ENCODE results near the gene ZC2HC1C. TPM values are rescaled to one million over a fixed set of nuclear protein-coding genes. Genes with fewer than 3 reads are reported as not detected.

The ZC2HC1C gene
- total and polyA plus RNA-seq, 9 of the 15 experiments (the other 6 are each of a cell fraction or from before 2014, with no cell fraction given): 6.3 to 9.2 (median 7.7) TPM

DNA sequence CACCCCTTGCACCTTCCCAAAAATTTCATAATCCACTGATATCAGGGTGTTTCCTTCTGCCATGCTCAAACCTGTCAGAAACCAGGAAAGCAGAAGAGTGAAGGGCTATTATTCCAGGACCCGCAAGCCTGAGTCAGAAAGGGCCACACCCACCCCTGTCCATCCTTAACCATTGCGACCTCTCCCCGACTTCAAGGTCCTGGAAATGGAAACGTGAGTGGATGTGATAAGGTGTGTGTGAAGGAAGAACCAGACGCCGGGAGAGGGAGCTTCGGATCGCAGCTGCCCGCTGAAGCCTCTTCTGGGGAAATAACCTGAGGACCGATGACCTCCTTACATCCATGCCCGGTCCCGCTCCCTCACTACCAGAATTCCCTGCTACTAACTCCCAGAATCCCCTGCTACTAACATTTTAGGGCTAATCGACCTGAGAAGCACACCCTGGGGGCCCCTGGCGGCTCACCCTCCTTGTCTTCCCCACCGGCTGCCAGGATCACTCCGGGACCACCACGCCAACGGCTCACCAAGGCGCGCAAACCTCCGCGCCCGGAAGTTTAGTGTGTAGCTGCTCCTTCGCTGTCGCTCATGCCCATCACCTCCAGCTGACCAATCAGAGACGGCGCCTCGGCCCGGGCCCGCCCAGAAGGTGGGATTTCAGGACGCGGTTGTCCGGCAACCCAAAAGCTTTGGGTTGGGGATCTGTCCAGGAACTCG is 5.8 kb upstream of the ZC2HC1C start, which contains the start of gene ACYP1:
TSS of gene ACYP1 (minus strand) at position 534 of the 714 bp plus-strand sequence. CDS start at position 63, 471 bp downstream.
- peaks cover 57% of the 10 kb centered on the region for H3K79me2 ChIP-seq (ENCODE audit: control insufficient read depth, insufficient read depth, low read length)
- peaks cover 11 to 16% of the 10 kb centered on the region in 2 experiments; a peak in 4 of 5 replicates for H3K4me1 ChIP-seq (replicated peaks in 1 of 2; ENCODE audit: control insufficient read depth in 2 of 2, insufficient read depth in 2 of 2, low read length in 2 of 2)
- no peaks in the 10 kb centered on the region; the same call in 1 of the 2 replicates for H3K9me3 ChIP-seq (replicated peaks; ENCODE audit: control insufficient read depth, insufficient read depth, low read depth, low read length)
- H3K4me2 ChIP-seq (ENCODE audit: insufficient read depth, low read length): peak within 1 kb of the TSS; percentile 95
- peak within 1 kb of the TSS; percentile 97 for H2AFZ ChIP-seq (ENCODE audit: low read depth, low read length)
- no peaks in the 10 kb centered on the region for H4K20me1 ChIP-seq (replicated peaks; ENCODE audit: control insufficient read depth, insufficient read depth, low read length)
- ChIA-PET CTCF (ENCODE audit: low intra/inter-chr PET ratio) (no interaction called here), POLR2A (interaction anchor here (0.6 to 1.6 kb wide), 7 partner anchors 8 to 220 kb away, joined by 3 to 7 read pairs (median 3); partner anchors contain the start of genes MLH3 and RPS6KL1)
- 3% methylated on average over 11 of the region's 34 CpGs for WGBS (ENCODE audit: insufficient coverage, low coverage, missing lambda C conversion rate)
- H3K9me1 ChIP-seq (ENCODE audit: control insufficient read depth, insufficient read depth, low read length): peaks cover 3% of the 10 kb centered on the region
- in situ Hi-C loops (cut with MboI): no loop called here
- H3K4me3 ChIP-seq: peak within 1 kb of the TSS; percentile 69
- peak; percentile 96 for ATAC-seq
- peak within 1 kb of the TSS; percentile 81 for H3K27ac ChIP-seq (ENCODE audit: extremely low read depth, low read depth, low read length)
- intact Hi-C loops (cut with micrococcal nuclease): no loop called here
- H3K9ac ChIP-seq (ENCODE audit: insufficient read depth in 1 of 2, low read depth in 2 of 2, low read length in 2 of 2): peak within 1 kb of the TSS; percentile 69 to 92
- TSS peak; percentile 39 for BruUV-seq (replicated peaks)
- peak; percentile 69 for FAIRE-seq
- DNase-seq (ENCODE audit: extremely low read depth in 1 of 4, low spot score in 3 of 4): peak; percentile 90 to 92 (median 92)
- H3K36me3 ChIP-seq (ENCODE audit: control insufficient read depth, insufficient read depth, low read length): peaks cover 23% of the 10 kb centered on the region; the same call in 2 of the 3 replicates
- H3K27me3 ChIP-seq (ENCODE audit: control insufficient read depth in 2 of 2, insufficient read depth in 2 of 2, low read length in 2 of 2): no peaks in the 10 kb centered on the region
- TF ChIP-seq, protein P1, sequence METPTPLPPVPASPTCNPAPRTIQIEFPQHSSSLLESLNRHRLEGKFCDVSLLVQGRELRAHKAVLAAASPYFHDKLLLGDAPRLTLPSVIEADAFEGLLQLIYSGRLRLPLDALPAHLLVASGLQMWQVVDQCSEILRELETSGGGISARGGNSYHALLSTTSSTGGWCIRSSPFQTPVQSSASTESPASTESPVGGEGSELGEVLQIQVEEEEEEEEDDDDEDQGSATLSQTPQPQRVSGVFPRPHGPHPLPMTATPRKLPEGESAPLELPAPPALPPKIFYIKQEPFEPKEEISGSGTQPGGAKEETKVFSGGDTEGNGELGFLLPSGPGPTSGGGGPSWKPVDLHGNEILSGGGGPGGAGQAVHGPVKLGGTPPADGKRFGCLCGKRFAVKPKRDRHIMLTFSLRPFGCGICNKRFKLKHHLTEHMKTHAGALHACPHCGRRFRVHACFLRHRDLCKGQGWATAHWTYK (CRISPR knock-in tag; IDR thresholded peaks at IDR 0.05): no peak
- TF ChIP-seq MYBL2 (IDR thresholded peaks at IDR 0.05; ENCODE audit: low read depth) (peak; percentile 19; the same call in 1 of the 2 replicates), MYBL2 (CRISPR knock-in tag; IDR thresholded peaks at IDR 0.05; ENCODE audit: borderline replicate concordance) (no peak), NRF1 (conservative IDR thresholded peaks at IDR 0.05 in 1 of 2, IDR thresholded peaks at IDR 0.05 in 1 of 2) (peak; percentile 37 to 38; a peak in 3 of 4 replicates), ZNF253 (CRISPR knock-in tag; conservative IDR thresholded peaks at IDR 0.05) (no peak), CBX3 (IDR thresholded peaks at IDR 0.05; ENCODE audit: borderline replicate concordance in 1 of 2, low read length in 2 of 2) (no peak), HNRNPL (IDR thresholded peaks at IDR 0.05; ENCODE audit: low read depth, low read length) (no peak), ZFP36 (IDR thresholded peaks at IDR 0.05; ENCODE audit: low read depth, low read length, partially characterized antibody) (peak; percentile 4), BHLHE40 (IDR thresholded peaks at IDR 0.05; ENCODE audit: low read length) (peak; percentile 66), L3MBTL2 (IDR thresholded peaks at IDR 0.05) (0 out of 2 replicates have a peak, but pooled peaks have one; percentile 12), KDM1A (IDR thresholded peaks at IDR 0.05) (0 out of 4 replicates have a peak, but pooled peaks of 1 of the 2 experiments have one; percentile 28)
- TF ChIP-seq, protein P2, sequence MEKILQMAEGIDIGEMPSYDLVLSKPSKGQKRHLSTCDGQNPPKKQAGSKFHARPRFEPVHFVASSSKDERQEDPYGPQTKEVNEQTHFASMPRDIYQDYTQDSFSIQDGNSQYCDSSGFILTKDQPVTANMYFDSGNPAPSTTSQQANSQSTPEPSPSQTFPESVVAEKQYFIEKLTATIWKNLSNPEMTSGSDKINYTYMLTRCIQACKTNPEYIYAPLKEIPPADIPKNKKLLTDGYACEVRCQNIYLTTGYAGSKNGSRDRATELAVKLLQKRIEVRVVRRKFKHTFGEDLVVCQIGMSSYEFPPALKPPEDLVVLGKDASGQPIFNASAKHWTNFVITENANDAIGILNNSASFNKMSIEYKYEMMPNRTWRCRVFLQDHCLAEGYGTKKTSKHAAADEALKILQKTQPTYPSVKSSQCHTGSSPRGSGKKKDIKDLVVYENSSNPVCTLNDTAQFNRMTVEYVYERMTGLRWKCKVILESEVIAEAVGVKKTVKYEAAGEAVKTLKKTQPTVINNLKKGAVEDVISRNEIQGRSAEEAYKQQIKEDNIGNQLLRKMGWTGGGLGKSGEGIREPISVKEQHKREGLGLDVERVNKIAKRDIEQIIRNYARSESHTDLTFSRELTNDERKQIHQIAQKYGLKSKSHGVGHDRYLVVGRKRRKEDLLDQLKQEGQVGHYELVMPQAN (IDR thresholded peaks at IDR 0.05; ENCODE audit: borderline replicate concordance): peak; percentile 28; the same call in 1 of the 2 replicates
- TF ChIP-seq, protein P3, sequence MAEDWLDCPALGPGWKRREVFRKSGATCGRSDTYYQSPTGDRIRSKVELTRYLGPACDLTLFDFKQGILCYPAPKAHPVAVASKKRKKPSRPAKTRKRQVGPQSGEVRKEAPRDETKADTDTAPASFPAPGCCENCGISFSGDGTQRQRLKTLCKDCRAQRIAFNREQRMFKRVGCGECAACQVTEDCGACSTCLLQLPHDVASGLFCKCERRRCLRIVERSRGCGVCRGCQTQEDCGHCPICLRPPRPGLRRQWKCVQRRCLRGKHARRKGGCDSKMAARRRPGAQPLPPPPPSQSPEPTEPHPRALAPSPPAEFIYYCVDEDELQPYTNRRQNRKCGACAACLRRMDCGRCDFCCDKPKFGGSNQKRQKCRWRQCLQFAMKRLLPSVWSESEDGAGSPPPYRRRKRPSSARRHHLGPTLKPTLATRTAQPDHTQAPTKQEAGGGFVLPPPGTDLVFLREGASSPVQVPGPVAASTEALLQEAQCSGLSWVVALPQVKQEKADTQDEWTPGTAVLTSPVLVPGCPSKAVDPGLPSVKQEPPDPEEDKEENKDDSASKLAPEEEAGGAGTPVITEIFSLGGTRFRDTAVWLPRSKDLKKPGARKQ (CRISPR knock-in tag; IDR thresholded peaks at IDR 0.05): no peak
- TF ChIP-seq, protein P4, sequence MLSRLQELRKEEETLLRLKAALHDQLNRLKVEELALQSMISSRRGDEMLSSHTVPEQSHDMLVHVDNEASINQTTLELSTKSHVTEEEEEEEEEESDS (CRISPR knock-in tag; IDR thresholded peaks at IDR 0.05): no peak
- TF ChIP-seq, protein P5, sequence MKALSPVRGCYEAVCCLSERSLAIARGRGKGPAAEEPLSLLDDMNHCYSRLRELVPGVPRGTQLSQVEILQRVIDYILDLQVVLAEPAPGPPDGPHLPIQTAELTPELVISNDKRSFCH (CRISPR knock-in tag; IDR thresholded peaks at IDR 0.05): no peak
- TF ChIP-seq, protein P5 (tag; IDR thresholded peaks at IDR 0.05): no peak

Measured in K562 (cell line).